ENCODE measurements around the gene STUB1.

- TF ChIP-seq CTCF (IDR thresholded peaks at IDR 0.05; ENCODE audit: extremely low read depth in 1 of 2, insufficient read depth in 1 of 2, low read depth in 1 of 2, low read length in 2 of 2) (no peak), POLR2AphosphoS5 (IDR thresholded peaks at IDR 0.05; ENCODE audit: insufficient read depth, low read depth, low read length) (no peak), JUN (IDR thresholded peaks at IDR 0.05; ENCODE audit: borderline replicate concordance, insufficient read depth, insufficient read length, low read depth) (no peak), POLR2A (IDR thresholded peaks at IDR 0.05; ENCODE audit: low read depth, low read length) (no peak), EZH2 (IDR thresholded peaks at IDR 0.05; ENCODE audit: borderline replicate concordance, low read depth, low read length, severe bottlenecking) (no peak), MAX (IDR thresholded peaks at IDR 0.05; ENCODE audit: insufficient read depth, insufficient read length) (no peak), GATA2 (IDR thresholded peaks at IDR 0.05; ENCODE audit: insufficient read depth, insufficient read length, low read depth, low read length) (no peak), MYC (IDR thresholded peaks at IDR 0.05; ENCODE audit: low read depth, low read length) (no peak)
Measured at GRCh38 chr16:675884-676564, 4.2 kb upstream of the STUB1 start.

Measured in endothelial cell of umbilical vein (primary cell).